ENCODE measurements around the gene ADAMTSL1. TPM values are rescaled to one million over a fixed set of nuclear protein-coding genes. Genes with fewer than 3 reads are reported as not detected.

The ADAMTSL1 gene
- total RNA-seq, 2 donors from 2014 or later = not detected

GRCh38 chr9:18753904-18754303 is 280.0 kb downstream of the ADAMTSL1 start:
- DNase-seq = no peak
- Mint-ChIP-seq H3K27ac (no peak overlapping the region), H3K9me3 (no peaks in the 10 kb centered on the region), H3K27me3 (ENCODE audit: low read depth) (peaks cover 5% of the 10 kb centered on the region), H3K4me3 (no peak overlapping the region), H3K36me3 (ENCODE audit: insufficient read depth in 2 of 2) (no peaks in the 10 kb centered on the region), H3K4me1 (ENCODE audit: low read depth) (no peaks in the 10 kb centered on the region)
- no peak for ATAC-seq (replicated peaks in 1 of 2)

- no peak overlapping the region for H3K27ac Mint-ChIP-seq
- no peak for ATAC-seq (replicated peaks in 1 of 2)
- no peaks in the 10 kb centered on the region for H3K36me3 Mint-ChIP-seq (ENCODE audit: insufficient read depth in 2 of 2)
- DNase-seq = no peak
- no peak overlapping the region for H3K4me3 Mint-ChIP-seq
- no peaks in the 10 kb centered on the region for H3K9me3 Mint-ChIP-seq
- H3K27me3 Mint-ChIP-seq (ENCODE audit: low read depth) = peaks cover 5% of the 10 kb centered on the region
- no peaks in the 10 kb centered on the region for H3K4me1 Mint-ChIP-seq (ENCODE audit: low read depth)
These were observed 280.6 kb downstream of the ADAMTSL1 start for GRCh38 chr9:18754537-18754936.

DNA sequence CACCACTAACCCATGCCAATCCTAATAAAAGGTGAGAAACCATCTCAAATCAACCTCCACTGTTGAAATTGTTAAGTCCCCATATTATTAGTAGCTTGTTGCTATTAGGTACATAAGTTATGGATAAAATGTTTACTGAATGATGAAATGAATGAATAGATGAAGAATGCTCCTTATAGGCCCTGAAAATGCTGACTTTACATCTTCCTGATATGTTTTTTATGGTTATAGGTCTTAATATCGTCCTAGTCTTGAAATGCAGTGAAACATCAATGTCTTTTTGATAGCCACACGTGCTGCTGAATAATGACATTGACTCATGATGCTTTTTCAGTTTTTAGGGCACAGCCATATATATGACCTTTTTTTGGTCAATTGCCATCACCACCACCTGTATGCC is 281.3 kb downstream of the ADAMTSL1 start:
- DNase-seq (no peak), ATAC-seq (replicated peaks in 1 of 2) (no peak)
- H3K27me3 Mint-ChIP-seq (ENCODE audit: low read depth) = peaks cover 5% of the 10 kb centered on the region
- no peaks in the 10 kb centered on the region for H3K36me3 Mint-ChIP-seq (ENCODE audit: insufficient read depth in 2 of 2)
- H3K9me3 Mint-ChIP-seq = no peaks in the 10 kb centered on the region
- no peak overlapping the region for H3K27ac Mint-ChIP-seq
- H3K4me1 Mint-ChIP-seq (ENCODE audit: low read depth) = no peaks in the 10 kb centered on the region
- no peak overlapping the region for H3K4me3 Mint-ChIP-seq

DNA sequence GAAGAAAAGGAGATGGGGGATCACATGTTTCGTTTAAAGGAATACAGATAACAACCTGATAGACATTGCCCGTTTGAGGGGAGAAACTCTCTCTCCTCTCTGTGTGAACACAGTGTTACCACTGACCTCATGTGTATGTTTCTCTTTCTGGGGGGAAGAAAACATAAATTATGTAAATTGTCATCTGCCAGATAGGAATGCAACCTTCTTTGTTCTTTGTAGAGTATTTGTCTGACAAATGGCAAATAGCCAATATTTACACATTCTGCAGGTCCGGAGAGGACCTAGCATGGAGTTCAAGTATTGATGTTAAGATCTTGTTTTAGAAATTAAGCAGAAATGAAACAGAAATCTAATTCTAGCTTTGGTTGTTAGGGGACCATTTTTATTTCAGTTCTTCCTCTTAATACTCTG is 282.8 kb downstream of the ADAMTSL1 start:
- H3K27ac Mint-ChIP-seq = no peak overlapping the region
- H3K27me3 Mint-ChIP-seq (ENCODE audit: low read depth) = peaks cover 5% of the 10 kb centered on the region
- H3K4me3 Mint-ChIP-seq = no peak overlapping the region
- no peaks in the 10 kb centered on the region for H3K9me3 Mint-ChIP-seq
- no peaks in the 10 kb centered on the region for H3K4me1 Mint-ChIP-seq (ENCODE audit: low read depth)
- ATAC-seq (replicated peaks in 1 of 2) (no peak), DNase-seq (no peak)
- no peaks in the 10 kb centered on the region for H3K36me3 Mint-ChIP-seq (ENCODE audit: insufficient read depth in 2 of 2)

DNA sequence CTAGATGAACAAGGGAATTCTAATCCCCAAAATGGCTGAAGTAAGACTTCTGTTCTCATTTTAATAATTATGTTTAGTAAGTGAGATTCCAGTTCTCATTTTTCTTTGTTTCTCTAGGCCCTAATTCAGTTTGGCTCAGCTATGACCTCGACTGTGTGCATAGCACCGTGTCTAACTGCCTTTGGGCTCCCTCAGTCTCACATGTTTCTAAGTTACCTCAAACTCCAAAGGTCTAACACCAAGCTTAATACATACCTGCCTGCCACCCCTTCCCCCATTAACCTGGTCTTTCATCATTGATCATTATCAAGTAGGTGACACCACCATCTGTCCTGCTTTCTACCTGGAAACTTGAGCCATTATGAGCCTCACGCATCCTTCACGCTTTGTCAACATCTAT is 285.9 kb downstream of the ADAMTSL1 start:
- Mint-ChIP-seq H3K4me1 (ENCODE audit: low read depth) (no peaks in the 10 kb centered on the region), H3K9me3 (no peaks in the 10 kb centered on the region), H3K36me3 (ENCODE audit: insufficient read depth in 2 of 2) (no peaks in the 10 kb centered on the region), H3K4me3 (no peak overlapping the region), H3K27me3 (ENCODE audit: low read depth) (peaks cover 13% of the 10 kb centered on the region), H3K27ac (no peak overlapping the region)
- no peak for DNase-seq
- no peak for ATAC-seq (replicated peaks in 1 of 2)

- ATAC-seq (replicated peaks in 1 of 2) = no peak
- H3K27me3 Mint-ChIP-seq (ENCODE audit: low read depth) = peaks cover 25% of the 10 kb centered on the region
- H3K9me3 Mint-ChIP-seq = no peaks in the 10 kb centered on the region
- H3K27ac Mint-ChIP-seq = no peak overlapping the region
- DNase-seq = no peak
- H3K36me3 Mint-ChIP-seq (ENCODE audit: insufficient read depth in 2 of 2) = no peaks in the 10 kb centered on the region
- H3K4me3 Mint-ChIP-seq = no peak overlapping the region
- H3K4me1 Mint-ChIP-seq (ENCODE audit: low read depth) = no peaks in the 10 kb centered on the region
These were observed 287.9 kb downstream of the ADAMTSL1 start for GRCh38 chr9:18761742-18762300.

DNA sequence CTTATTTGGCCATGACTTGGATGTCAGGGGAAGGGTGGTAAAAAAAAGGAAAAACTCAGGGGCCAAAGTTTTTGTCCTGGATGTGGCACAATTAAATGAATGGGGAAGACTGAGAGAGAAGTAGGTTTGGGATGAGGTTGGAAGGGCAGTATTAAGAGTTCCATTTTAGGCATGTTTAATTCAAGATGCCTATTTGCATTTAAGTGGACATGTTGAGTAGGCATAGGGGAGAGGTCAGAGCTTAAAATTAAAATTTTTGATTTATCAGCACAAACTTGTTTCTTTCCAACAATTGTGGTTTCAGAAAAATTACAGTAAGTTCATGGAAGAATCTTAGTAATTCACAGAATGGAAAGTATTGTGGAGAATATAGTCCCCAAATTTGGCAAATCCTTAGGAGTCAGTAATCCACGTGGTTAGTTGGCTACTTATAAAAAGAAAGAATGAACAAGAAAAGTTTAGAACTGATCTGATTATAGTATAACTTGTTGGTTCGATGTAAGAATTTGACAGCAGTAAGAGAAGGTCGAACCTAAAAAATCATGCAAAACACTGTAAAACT is 293.1 kb downstream of the ADAMTSL1 start:
- DNase-seq (no peak), ATAC-seq (replicated peaks in 1 of 2) (no peak)
- H3K36me3 Mint-ChIP-seq (ENCODE audit: insufficient read depth in 2 of 2) = no peaks in the 10 kb centered on the region
- H3K4me1 Mint-ChIP-seq (ENCODE audit: low read depth) = no peaks in the 10 kb centered on the region
- H3K27me3 Mint-ChIP-seq (ENCODE audit: low read depth) = peaks cover 33% of the 10 kb centered on the region
- no peaks in the 10 kb centered on the region for H3K9me3 Mint-ChIP-seq
- no peak overlapping the region for H3K4me3 Mint-ChIP-seq
- H3K27ac Mint-ChIP-seq = no peak overlapping the region

DNA sequence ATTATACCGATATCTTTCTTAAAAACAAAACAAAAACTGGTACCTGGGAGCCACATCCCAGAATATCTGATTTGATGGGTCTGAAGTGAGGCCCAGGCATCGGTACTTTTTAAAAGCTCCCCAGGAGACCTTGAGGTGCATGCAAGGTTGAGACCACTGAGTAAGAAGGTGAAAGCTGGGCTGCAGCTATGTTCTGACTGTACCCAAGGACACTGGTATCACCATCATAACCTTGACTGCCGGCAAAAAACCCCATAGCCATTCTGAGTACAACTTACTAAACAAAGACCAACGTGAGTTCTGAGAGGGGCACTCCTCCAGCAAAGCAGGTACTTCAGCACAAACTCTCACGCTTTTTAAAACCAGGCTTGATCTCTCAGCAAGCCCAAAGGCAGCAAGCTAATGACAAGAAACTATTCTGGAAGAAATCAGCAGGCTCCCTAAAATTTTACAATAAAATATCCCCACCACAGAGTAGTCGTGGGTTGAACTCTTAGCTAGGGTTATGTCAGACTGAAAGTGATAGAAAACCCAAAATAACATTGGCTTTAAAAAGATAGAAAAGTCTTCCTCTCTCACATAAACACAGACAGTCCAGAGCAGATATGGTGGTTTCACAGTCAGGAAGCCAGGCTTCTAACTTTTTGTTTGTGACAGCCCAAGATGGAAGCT is 295.1 kb downstream of the ADAMTSL1 start:
- Mint-ChIP-seq H3K36me3 (ENCODE audit: insufficient read depth in 2 of 2) (no peaks in the 10 kb centered on the region), H3K27ac (no peak overlapping the region), H3K27me3 (ENCODE audit: low read depth) (peaks cover 24% of the 10 kb centered on the region), H3K4me3 (no peak overlapping the region), H3K9me3 (no peaks in the 10 kb centered on the region), H3K4me1 (ENCODE audit: low read depth) (no peaks in the 10 kb centered on the region)
- ATAC-seq (replicated peaks in 1 of 2) = no peak
- no peak for DNase-seq

- Mint-ChIP-seq H3K27ac (no peak overlapping the region), H3K4me1 (ENCODE audit: low read depth) (no peaks in the 10 kb centered on the region), H3K27me3 (ENCODE audit: low read depth) (peaks cover 24% of the 10 kb centered on the region), H3K4me3 (no peak overlapping the region), H3K9me3 (no peaks in the 10 kb centered on the region), H3K36me3 (ENCODE audit: insufficient read depth in 2 of 2) (no peaks in the 10 kb centered on the region)
- no peak for ATAC-seq (replicated peaks in 1 of 2)
- no peak for DNase-seq
These were observed 296.4 kb downstream of the ADAMTSL1 start for GRCh38 chr9:18770131-18770908.

DNA sequence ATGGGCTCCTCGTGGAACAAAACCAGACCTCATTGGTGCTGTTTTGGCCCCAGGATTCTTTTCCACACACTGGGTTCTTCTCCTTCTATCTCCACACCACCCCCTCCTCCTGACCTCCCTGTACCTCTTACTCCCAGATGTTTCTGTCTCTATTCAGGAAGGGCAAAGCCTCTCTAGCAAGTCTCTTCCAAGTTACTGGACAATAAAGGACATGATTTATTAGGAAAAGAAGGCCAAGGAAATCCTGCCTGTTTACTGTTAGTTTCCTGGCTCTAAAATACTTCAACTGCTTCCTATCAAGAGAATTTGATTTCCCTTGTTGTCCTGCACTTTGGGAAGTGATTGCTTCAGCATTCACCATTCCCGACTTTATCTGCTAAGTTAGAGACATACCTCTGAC is 297.1 kb downstream of the ADAMTSL1 start:
- Mint-ChIP-seq H3K27ac (no peak overlapping the region), H3K36me3 (ENCODE audit: insufficient read depth in 2 of 2) (no peaks in the 10 kb centered on the region)

DNA sequence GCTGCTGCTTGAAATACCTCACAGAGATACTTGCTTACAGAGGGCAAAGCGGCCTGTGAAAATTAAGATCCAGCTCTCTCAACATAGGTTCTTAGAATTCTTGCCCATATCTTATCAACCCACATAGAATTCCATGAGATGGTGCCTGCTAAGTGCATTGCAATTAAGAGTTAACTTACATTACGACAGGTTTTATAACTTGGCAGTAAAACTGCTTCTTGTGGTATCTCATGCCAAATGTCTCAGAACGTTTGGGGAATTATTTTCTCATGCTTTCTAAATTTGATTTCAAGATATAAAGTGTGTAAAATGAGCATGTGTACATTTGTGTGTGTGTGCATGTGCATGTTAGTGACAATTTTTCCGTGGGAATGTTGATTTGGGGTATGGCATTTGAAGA is 297.8 kb downstream of the ADAMTSL1 start:
- no peaks in the 10 kb centered on the region for H3K36me3 Mint-ChIP-seq (ENCODE audit: insufficient read depth in 2 of 2)
- H3K9me3 Mint-ChIP-seq = no peaks in the 10 kb centered on the region
- H3K4me3 Mint-ChIP-seq = no peak overlapping the region
- ATAC-seq (replicated peaks in 1 of 2) (no peak), DNase-seq (no peak)
- H3K27ac Mint-ChIP-seq = no peak overlapping the region
- no peaks in the 10 kb centered on the region for H3K4me1 Mint-ChIP-seq (ENCODE audit: low read depth)
- peaks cover 13% of the 10 kb centered on the region for H3K27me3 Mint-ChIP-seq (ENCODE audit: low read depth)

More for the DNA sequence above, 297.1 kb downstream of the ADAMTSL1 start:
- DNase-seq = no peak
- no peaks in the 10 kb centered on the region for H3K9me3 Mint-ChIP-seq
- no peaks in the 10 kb centered on the region for H3K4me1 Mint-ChIP-seq (ENCODE audit: low read depth)
- H3K27me3 Mint-ChIP-seq (ENCODE audit: low read depth) = peaks cover 21% of the 10 kb centered on the region
- ATAC-seq (replicated peaks in 1 of 2) = no peak
- H3K4me3 Mint-ChIP-seq = no peak overlapping the region

GRCh38 chr9:18775241-18775640 is 301.3 kb downstream of the ADAMTSL1 start:
- H3K4me1 Mint-ChIP-seq (ENCODE audit: low read depth) = no peaks in the 10 kb centered on the region
- DNase-seq (no peak), ATAC-seq (replicated peaks in 1 of 2) (no peak)
- H3K27me3 Mint-ChIP-seq (ENCODE audit: low read depth) = no peaks in the 10 kb centered on the region
- H3K27ac Mint-ChIP-seq = no peak overlapping the region
- no peaks in the 10 kb centered on the region for H3K36me3 Mint-ChIP-seq (ENCODE audit: insufficient read depth in 2 of 2)
- H3K9me3 Mint-ChIP-seq = no peaks in the 10 kb centered on the region
- no peak overlapping the region for H3K4me3 Mint-ChIP-seq

- Mint-ChIP-seq H3K36me3 (ENCODE audit: insufficient read depth in 2 of 2) (no peaks in the 10 kb centered on the region), H3K27ac (no peak overlapping the region), H3K27me3 (ENCODE audit: low read depth) (no peaks in the 10 kb centered on the region), H3K4me1 (ENCODE audit: low read depth) (no peaks in the 10 kb centered on the region), H3K4me3 (no peak overlapping the region), H3K9me3 (no peaks in the 10 kb centered on the region)
- ATAC-seq (replicated peaks in 1 of 2) = no peak
- no peak for DNase-seq
These were observed 302.0 kb downstream of the ADAMTSL1 start for GRCh38 chr9:18775930-18776329.
